Upper lobe of right lung (tissue), 1 donor: ENCODE results near the gene CATSPER3. TPM values are rescaled to one million over a fixed set of nuclear protein-coding genes. Genes with fewer than 3 reads are reported as not detected.

ENCODE experiments used
- ATAC-seq: fragments of 200-7000 bp; cut with Tn5 transposase; one replicate; pipeline ENCODE4 v1.9.1; 2020; ENCODE audit warnings: mild to moderate bottlenecking, moderate library complexity
- DNase-seq: peaks from one replicate; pipeline ENCODE4 v3.0.0-alpha.2; 2020
- H3K27ac ChIP-seq: fragments of 200-600 bp; one replicate; pipeline ENCODE4 v1.8.0; 2022
- H3K27me3 ChIP-seq: fragments of 200-600 bp; one replicate; pipeline ENCODE4 v1.8.0; 2022; ENCODE audit warnings: mild to moderate bottlenecking
- H3K36me3 ChIP-seq: fragments of 200-600 bp; one replicate; pipeline ENCODE4 v1.8.0; 2022
- H3K4me1 ChIP-seq: fragments of 200-600 bp; one replicate; pipeline ENCODE4 v1.8.0; 2022
- H3K4me3 ChIP-seq: fragments of 200-600 bp; one replicate; pipeline ENCODE4 v1.8.0; 2022; ENCODE audit warnings: mild to moderate bottlenecking
- H3K9me3 ChIP-seq: fragments of 200-600 bp; one replicate; pipeline ENCODE4 v1.8.0; 2022
- intact Hi-C: fragments of 100-400 bp; cut with DNase I; formaldehyde crosslinking; loops from one replicate; pipeline ENCODE4 v1.11.0; 2022
- total RNA-seq: library from RNA; stranded (reverse); fragmentation: NEBNext Ultra II Directional; extraction: Animal tissue kit (Norgen Biotek cat#: 25700); gene quantifications from one replicate; pipeline ENCODE4 v1.2.1, GENCODE V29; 2021
- TF ChIP-seq, protein P1 (sequence below): fragments of 200-600 bp; IDR thresholded peaks from one replicate; pipeline ENCODE4 v1.8.0; 2022; ENCODE audit warnings: antibody characterized with exemption
- donor health status: DM: no; HTN: yes; CAD: no; lungs with severe emphysema.

Gene CATSPER3
- total RNA-seq, 1 donor from 2014 or later: 0.87 TPM

DNA sequence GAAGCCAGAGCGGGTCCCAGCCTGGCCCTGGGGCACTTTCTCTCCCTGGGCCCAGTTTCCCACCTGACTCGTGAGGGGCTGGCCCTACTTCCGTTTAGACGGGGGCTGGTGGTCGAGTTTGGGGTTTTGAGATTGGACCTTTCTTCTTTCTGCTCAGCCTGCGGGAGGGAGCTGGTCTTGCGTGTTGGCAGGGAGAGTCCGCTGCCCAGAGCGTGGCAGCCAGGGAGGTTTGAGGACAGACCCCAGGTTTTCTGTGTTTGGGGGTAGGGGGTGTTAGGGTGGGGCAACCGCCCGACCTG lies 72.3 kb downstream of the CATSPER3 start:
- no peak overlapping the region for H3K4me3 ChIP-seq
- no peaks in the 10 kb centered on the region for H3K36me3 ChIP-seq
- H3K27ac ChIP-seq: no peak overlapping the region
- ATAC-seq (no peak), DNase-seq (no peak)
- TF ChIP-seq, protein P1, sequence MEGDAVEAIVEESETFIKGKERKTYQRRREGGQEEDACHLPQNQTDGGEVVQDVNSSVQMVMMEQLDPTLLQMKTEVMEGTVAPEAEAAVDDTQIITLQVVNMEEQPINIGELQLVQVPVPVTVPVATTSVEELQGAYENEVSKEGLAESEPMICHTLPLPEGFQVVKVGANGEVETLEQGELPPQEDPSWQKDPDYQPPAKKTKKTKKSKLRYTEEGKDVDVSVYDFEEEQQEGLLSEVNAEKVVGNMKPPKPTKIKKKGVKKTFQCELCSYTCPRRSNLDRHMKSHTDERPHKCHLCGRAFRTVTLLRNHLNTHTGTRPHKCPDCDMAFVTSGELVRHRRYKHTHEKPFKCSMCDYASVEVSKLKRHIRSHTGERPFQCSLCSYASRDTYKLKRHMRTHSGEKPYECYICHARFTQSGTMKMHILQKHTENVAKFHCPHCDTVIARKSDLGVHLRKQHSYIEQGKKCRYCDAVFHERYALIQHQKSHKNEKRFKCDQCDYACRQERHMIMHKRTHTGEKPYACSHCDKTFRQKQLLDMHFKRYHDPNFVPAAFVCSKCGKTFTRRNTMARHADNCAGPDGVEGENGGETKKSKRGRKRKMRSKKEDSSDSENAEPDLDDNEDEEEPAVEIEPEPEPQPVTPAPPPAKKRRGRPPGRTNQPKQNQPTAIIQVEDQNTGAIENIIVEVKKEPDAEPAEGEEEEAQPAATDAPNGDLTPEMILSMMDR: no peak
- no peaks in the 10 kb centered on the region for H3K9me3 ChIP-seq
- intact Hi-C loops: no loop called here
- H3K4me1 ChIP-seq: peaks cover 20% of the 10 kb centered on the region
- peaks cover 96% of the 10 kb centered on the region for H3K27me3 ChIP-seq

DNA sequence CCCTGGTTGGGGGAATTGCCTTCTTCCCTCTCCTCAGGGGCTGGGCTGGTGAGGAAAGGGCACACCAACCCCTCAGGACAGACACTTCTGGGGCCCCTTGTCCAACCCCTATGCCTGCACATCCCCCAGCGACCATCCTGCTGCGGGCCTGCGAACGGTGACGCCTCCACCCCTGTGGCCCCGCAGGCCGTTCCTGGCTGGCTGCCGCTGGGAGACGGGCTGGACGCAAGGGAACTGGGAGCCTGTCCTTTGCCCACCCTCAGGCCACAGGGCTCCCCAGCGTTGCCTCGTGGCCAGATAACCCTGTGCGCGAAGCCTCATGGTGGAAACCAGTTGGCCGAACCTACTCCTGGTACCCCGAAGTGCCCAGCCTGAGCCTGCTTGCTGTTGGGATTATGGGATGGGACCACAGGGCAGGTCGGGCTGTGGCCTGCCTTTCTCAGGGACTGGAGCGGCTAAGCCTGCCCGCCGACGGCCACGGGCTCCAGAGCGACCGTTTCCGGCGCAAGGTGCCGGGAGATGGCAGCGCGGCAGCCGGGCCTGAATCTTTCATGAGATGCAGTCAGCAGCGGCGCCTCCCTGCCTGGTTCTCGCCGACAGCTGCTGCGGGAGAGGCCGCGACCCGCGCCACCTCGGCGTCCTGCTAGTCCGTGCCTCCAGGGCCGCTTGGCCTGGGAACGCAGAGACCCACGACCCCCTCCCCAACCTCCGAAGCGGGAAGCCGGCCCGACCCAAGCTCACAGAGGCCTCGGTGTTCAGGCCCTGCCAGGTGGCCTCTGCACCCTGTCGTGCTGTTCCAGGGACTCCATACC lies 72.8 kb downstream of the CATSPER3 start:
- Histone ChIP-seq H3K9me3 (no peaks in the 10 kb centered on the region), H3K27me3 (peaks cover 96% of the 10 kb centered on the region), H3K36me3 (no peaks in the 10 kb centered on the region), H3K27ac (no peak overlapping the region), H3K4me3 (no peak overlapping the region), H3K4me1 (peaks cover 20% of the 10 kb centered on the region)
- TF ChIP-seq, protein P1: no peak
- intact Hi-C loops: no loop called here
- no peak for DNase-seq
- ATAC-seq: no peak

DNA sequence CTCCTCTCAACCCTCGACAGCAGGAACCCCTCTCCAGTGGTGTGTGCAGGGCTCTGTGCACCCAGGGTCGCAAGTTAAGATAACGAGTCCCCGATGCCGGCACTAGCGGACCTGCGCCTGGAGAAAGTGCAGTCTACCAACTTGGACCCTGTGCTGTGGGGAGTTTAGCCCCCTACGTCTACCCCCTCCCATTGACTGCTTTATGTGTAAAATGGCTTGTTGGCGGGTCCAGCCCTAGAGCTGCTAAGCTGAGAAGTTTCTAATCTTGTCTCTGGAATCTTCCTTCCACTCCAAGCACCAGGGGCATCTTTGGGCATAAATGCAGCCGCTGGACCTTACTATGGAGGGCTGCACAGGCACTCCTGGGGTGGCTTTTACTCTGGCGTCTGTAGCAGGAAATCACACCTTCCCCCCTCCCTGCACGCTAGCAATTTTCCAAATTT lies 73.5 kb downstream of the CATSPER3 start:
- DNase-seq: no peak
- Histone ChIP-seq H3K9me3 (no peaks in the 10 kb centered on the region), H3K4me1 (peaks cover 20% of the 10 kb centered on the region), H3K4me3 (no peak overlapping the region), H3K27ac (no peak overlapping the region), H3K27me3 (peaks cover 98% of the 10 kb centered on the region), H3K36me3 (no peaks in the 10 kb centered on the region)
- intact Hi-C loops: no loop called here
- no peak for ATAC-seq
- TF ChIP-seq, protein P1: no peak

DNA sequence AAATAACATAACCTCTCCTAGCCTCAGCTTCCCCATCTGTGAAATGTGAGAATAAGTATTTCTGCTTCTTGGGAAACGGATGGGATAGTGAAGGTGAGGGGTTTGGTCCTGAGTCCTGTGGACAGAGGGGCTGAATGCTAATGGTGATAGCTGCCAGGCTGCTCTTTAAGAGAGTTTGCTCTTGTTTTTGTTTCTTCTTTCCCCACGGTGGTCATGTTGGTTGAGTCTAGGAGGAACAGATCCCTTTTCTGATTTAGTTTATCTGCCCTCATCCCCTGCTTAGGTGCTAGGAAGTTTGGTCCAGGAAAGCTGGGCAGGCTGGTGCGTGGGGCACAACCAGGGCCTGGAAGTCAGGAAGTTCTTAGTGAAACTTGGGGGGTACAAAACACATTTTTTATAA lies 74.0 kb downstream of the CATSPER3 start:
- H3K27me3 ChIP-seq: peaks cover 93% of the 10 kb centered on the region
- ATAC-seq: no peak
- H3K27ac ChIP-seq: no peak overlapping the region

DNA sequence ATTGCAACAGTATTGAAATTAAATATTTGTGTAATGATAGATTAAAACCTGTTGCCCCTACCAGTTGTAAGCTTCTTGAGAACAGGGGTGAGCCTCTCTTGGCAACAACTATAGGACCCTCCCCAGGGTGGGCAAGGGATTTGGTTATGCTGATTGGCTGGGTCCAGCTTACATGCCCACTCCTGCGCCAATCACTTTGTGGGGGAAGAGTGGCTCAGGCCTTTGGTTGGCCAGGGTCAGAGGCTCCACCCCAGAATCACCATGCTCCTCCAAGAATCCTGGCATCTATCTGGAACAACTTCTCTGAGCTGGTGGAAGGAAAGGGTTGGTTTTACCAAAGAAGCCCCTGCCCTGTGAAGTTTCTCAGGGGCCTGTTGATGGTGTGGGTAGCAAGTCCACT lies 74.9 kb downstream of the CATSPER3 start:
- DNase-seq: no peak

More for the DNA sequence above, 74.0 kb downstream of the CATSPER3 start:
- H3K9me3 ChIP-seq: no peaks in the 10 kb centered on the region
- peaks cover 20% of the 10 kb centered on the region for H3K4me1 ChIP-seq
- H3K4me3 ChIP-seq: no peak overlapping the region
- H3K36me3 ChIP-seq: no peaks in the 10 kb centered on the region
- intact Hi-C loops: no loop called here
- TF ChIP-seq, protein P1: no peak
- DNase-seq: no peak

More for the DNA sequence above, 74.9 kb downstream of the CATSPER3 start:
- TF ChIP-seq, protein P1: no peak
- H3K27ac ChIP-seq: no peak overlapping the region
- no peak for ATAC-seq
- peaks cover 20% of the 10 kb centered on the region for H3K4me1 ChIP-seq
- no peak overlapping the region for H3K4me3 ChIP-seq
- intact Hi-C loops: no loop called here
- H3K27me3 ChIP-seq: peaks cover 89% of the 10 kb centered on the region
- H3K9me3 ChIP-seq: no peaks in the 10 kb centered on the region
- no peaks in the 10 kb centered on the region for H3K36me3 ChIP-seq
